Kidney (tissue), 14 donors: ENCODE results near the gene C1QTNF9. TPM values are rescaled to one million over a fixed set of nuclear protein-coding genes. Genes with fewer than 3 reads are reported as not detected.

Source experiments
- DNase-seq, 5 donors: peaks; one replicate each; pipeline ENCODE4 v3.0.0-alpha.2; 2013 to 2020
- FAIRE-seq: peaks from 2 replicates; lab custom pipeline; 2012; peaks lifted over from hg19 to GRCh38; lab: Jason Lieb, UNC
- H3K27ac ChIP-seq, 2 donors: one replicate each; pipeline ENCODE4 v1.7.0; 2013; ENCODE audit warnings: low read depth in 2 of 2, low read length in 2 of 2, inconsistent platforms in 1 of 2
- H3K27me3 ChIP-seq: one replicate; pipeline ENCODE4 v1.7.1; 2013; ENCODE audit warnings: low read length, inconsistent platforms; ENCODE audit not compliant: control insufficient read depth, insufficient read depth
- H3K36me3 ChIP-seq, 3 donors: one replicate each; pipeline versions ENCODE4 v1.7.0 to v1.7.1; 2013; ENCODE audit warnings: low read length in 3 of 3, control low read depth in 1 of 3, inconsistent platforms in 1 of 3; ENCODE audit not compliant: insufficient read depth in 3 of 3, control insufficient read depth in 2 of 3
- H3K4me1 ChIP-seq, 3 donors: one replicate each; pipeline versions ENCODE4 v1.7.0 to v1.7.1; 2013; ENCODE audit warnings: low read length in 3 of 3, inconsistent platforms in 1 of 3, low read depth in 1 of 3; ENCODE audit not compliant: control insufficient read depth in 2 of 3, insufficient read depth in 2 of 3
- H3K4me3 ChIP-seq, 3 donors: one replicate each; pipeline versions ENCODE4 v1.7.0 to v1.8.1; 2013; ENCODE audit warnings: low read length in 3 of 3, control low read depth in 1 of 3, inconsistent platforms in 1 of 3
- H3K9ac ChIP-seq, 3 donors: one replicate each; pipeline versions ENCODE4 v1.7.0 to v1.7.1; 2013; ENCODE audit warnings: low read length in 3 of 3, control low read depth in 1 of 3, inconsistent platforms in 1 of 3
- H3K9me3 ChIP-seq, 3 donors: one replicate each; pipeline versions ENCODE4 v1.7.0 to v1.7.1; 2013; ENCODE audit warnings: low read length in 3 of 3, control low read depth in 1 of 3, inconsistent platforms in 1 of 3; ENCODE audit not compliant: control insufficient read depth in 2 of 3, insufficient read depth in 1 of 3
- intact Hi-C: fragments of 100-400 bp; cut with DNase I; formaldehyde crosslinking; loops from one replicate; pipeline ENCODE4 v1.11.1; 2022
- polyA plus RNA-seq: library from polyadenylated mRNA; stranded (reverse); fragments of 350-450 nt; fragmentation: Illumina TruSeq; extraction: RNeasy Lipid Tissue Mini Kit (QIAGEN cat#74804); gene quantifications from one replicate; pipeline ENCODE4 v1.2.3, GENCODE V29; 2014; ENCODE audit warnings: low read depth, low replicate concordance; ENCODE audit not compliant: insufficient read depth
- total RNA-seq: library from RNA; stranded (reverse); fragmentation: NEBNext Ultra II Directional; extraction: Animal tissue kit (Norgen Biotek cat#: 25700); gene quantifications from one replicate; pipeline ENCODE4 v1.2.1, GENCODE V29; 2021
- TF ChIP-seq, protein P1 (sequence below): IDR thresholded peaks from 3 replicates; pipeline ENCODE4 v1.5.1; 2012; ENCODE audit warnings: mild to moderate bottlenecking, moderate library complexity, borderline replicate concordance; ENCODE audit not compliant: insufficient read depth; ENCODE audit errors: extremely low read depth
- donor health status: control.
- donor health status: control.
- donor health status: control.
- donor health status: control.
- donor health status: control.
- donor health status: DM: yes; HTN: yes; CAD: no.
- donor health status: Normal renal cell carcinoma (clear cell type).

Gene C1QTNF9
- total and polyA plus RNA-seq, 2 donors from 2014 or later = 0.25 TPM; not detected in 1

GRCh38 chr13:24287748-24288287 lies 21.6 kb upstream of the C1QTNF9 start:
- intact Hi-C loops = no loop called here
- H3K9ac ChIP-seq = no peak overlapping the region
- no peak for DNase-seq
- no peaks in the 10 kb centered on the region for H3K9me3 ChIP-seq
- TF ChIP-seq, protein P1, sequence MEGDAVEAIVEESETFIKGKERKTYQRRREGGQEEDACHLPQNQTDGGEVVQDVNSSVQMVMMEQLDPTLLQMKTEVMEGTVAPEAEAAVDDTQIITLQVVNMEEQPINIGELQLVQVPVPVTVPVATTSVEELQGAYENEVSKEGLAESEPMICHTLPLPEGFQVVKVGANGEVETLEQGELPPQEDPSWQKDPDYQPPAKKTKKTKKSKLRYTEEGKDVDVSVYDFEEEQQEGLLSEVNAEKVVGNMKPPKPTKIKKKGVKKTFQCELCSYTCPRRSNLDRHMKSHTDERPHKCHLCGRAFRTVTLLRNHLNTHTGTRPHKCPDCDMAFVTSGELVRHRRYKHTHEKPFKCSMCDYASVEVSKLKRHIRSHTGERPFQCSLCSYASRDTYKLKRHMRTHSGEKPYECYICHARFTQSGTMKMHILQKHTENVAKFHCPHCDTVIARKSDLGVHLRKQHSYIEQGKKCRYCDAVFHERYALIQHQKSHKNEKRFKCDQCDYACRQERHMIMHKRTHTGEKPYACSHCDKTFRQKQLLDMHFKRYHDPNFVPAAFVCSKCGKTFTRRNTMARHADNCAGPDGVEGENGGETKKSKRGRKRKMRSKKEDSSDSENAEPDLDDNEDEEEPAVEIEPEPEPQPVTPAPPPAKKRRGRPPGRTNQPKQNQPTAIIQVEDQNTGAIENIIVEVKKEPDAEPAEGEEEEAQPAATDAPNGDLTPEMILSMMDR = no peak
- H3K4me1 ChIP-seq = no peaks in the 10 kb centered on the region
- H3K36me3 ChIP-seq = peaks cover 2 to 54% (median 45%) of the 10 kb centered on the region in 3 donors
- no peak for FAIRE-seq
- no peak overlapping the region for H3K4me3 ChIP-seq
- H3K27ac ChIP-seq = no peak overlapping the region
- no peaks in the 10 kb centered on the region for H3K27me3 ChIP-seq

DNA sequence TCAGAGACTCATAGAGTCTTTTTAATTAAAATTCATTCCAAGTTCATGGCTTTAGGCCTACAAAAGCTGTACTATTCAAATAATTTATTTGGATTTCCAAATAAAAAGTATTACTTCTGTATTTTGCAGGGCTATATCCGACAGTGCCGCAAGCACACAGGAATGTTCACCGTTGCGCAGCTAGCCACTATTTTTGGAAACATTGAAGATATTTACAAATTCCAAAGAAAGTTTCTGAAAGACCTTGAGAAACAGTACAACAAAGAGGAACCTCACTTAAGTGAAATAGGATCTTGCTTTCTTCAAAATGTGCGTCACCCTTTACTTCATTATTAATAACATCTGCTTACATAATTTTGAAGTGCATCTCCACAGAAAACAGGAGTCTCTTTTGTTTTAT lies 20.5 kb upstream of the C1QTNF9 start:
- Histone ChIP-seq H3K9me3 (no peaks in the 10 kb centered on the region), H3K4me3 (no peak overlapping the region), H3K27ac (no peak overlapping the region), H3K36me3 (peaks cover 2 to 63% (median 47%) of the 10 kb centered on the region in 3 donors), H3K27me3 (no peaks in the 10 kb centered on the region), H3K4me1 (no peaks in the 10 kb centered on the region), H3K9ac (no peak overlapping the region)
- DNase-seq (no peak), FAIRE-seq (no peak)
- intact Hi-C loops = no loop called here
- TF ChIP-seq, protein P1 = no peak

GRCh38 chr13:24290280-24290932 lies 19.0 kb upstream of the C1QTNF9 start:
- H3K27me3 ChIP-seq = no peaks in the 10 kb centered on the region
- no peak overlapping the region for H3K27ac ChIP-seq
- no peaks in the 10 kb centered on the region for H3K9me3 ChIP-seq
- H3K9ac ChIP-seq = no peak overlapping the region
- TF ChIP-seq, protein P1 = no peak
- intact Hi-C loops = no loop called here
- DNase-seq (no peak), FAIRE-seq (no peak)
- no peak overlapping the region for H3K4me3 ChIP-seq
- peaks cover 2 to 72% (median 52%) of the 10 kb centered on the region in 3 donors for H3K36me3 ChIP-seq
- H3K4me1 ChIP-seq = no peaks in the 10 kb centered on the region
